Measurements from ENCODE around the gene FAM228A. TPM values are rescaled to one million over a fixed set of nuclear protein-coding genes. Genes with fewer than 3 reads are reported as not detected.
"Not testable (repeated sequence)": the region's sequence is repeated elsewhere in the genome, so short reads cannot be mapped to it uniquely, and the experiment has no call there.

The FAM228A gene
- polyA plus RNA-seq (2013, experiment 1 of 2; ENCODE audit: insufficient read length), result 0.13 TPM
- polyA plus RNA-seq (2013, experiment 2 of 2; ENCODE audit: insufficient read length), result 0.40 TPM

DNA sequence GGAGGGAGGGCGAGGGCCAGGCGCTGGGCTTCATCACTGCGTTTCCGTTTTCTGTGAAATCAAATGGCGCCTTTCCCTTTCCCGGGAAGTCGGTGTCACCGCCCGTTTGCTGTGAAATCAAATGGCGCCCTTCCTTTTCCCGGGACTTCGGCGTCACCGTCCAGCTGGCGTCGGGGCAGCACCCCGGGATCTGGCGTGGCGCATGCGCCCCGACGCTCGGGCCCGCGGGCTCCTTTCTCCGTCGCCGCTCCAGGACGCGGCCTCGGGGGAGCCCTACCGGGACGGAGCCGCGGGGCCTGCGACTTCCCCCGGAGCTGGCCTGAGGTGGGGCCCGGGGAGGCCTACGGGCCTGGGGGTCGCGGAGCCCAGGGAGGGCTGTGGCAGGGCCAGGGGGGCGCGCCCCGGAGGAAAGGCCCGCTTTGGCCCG lies at the start of gene FAM228A:
Gene FAM228A, plus strand, starts transcription at position 203 of the 427 bp plus-strand sequence. CDS start 428 bp downstream, outside the sequence.
- no peak for DNase-seq

DNA sequence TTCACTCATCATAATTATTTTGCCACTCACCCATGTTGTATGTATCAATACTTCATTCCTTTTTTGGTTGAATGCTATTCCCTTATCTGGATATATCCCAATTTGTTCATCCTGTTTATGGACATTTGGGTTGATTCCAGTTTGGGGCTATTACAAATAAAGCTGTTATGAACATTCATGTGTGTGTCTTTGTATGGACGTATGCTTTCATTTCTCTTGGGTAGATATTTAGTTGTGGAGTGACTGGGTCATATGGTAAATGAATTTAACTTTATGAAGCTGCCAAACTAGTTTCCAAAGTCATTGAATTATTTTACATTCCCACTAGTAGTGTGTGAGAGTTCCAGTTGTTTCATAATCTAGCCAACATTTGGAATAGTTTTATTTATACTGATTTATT lies 48.9 kb upstream of the FAM228A start:
- no peak for DNase-seq

GRCh38 chr2:24132543-24132942 lies 42.3 kb upstream of the FAM228A start:
- no peak for DNase-seq

DNA sequence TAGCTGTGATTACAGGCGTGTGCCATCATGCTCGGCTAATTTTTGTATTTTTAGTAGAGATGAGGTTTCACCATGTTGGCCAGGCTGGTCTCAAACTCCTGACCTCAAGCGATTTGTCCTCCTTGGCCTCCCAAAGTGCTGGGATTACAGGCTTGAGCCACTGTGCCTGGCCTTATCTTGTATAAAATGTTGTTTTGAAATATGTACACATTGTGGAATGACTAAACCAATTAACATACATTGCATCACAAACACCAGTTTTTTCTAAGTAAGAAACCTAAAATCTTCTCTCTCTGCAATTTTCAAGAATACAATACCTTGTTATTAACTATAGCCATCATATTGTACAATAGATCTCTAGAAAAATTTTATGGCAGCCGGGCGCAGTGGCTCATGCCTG lies 34.5 kb upstream of the FAM228A start:
- not testable (repeated sequence) for DNase-seq

DNA sequence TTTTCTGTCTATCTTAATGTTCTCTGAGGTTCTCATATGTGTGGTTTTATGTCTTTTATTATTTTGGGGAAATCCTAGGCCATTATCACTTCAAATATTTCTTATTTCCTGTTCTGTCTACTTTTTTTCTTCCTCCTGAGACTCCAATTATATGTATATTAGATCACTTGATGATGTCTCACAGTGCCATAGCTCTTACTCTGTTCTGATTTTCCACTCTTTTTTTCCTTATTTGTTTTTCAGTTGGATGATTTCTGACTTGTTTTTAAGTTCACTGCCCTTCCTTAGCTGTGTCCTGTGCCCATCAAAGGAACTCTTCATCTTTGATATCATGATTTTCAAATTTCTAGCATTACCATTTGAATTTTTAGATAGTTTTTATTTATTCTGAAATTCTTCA lies 27.5 kb upstream of the FAM228A start:
- DNase-seq, result no peak

GRCh38 chr2:24152413-24153197 lies 22.2 kb upstream of the FAM228A start:
- DNase-seq, result no peak

DNA sequence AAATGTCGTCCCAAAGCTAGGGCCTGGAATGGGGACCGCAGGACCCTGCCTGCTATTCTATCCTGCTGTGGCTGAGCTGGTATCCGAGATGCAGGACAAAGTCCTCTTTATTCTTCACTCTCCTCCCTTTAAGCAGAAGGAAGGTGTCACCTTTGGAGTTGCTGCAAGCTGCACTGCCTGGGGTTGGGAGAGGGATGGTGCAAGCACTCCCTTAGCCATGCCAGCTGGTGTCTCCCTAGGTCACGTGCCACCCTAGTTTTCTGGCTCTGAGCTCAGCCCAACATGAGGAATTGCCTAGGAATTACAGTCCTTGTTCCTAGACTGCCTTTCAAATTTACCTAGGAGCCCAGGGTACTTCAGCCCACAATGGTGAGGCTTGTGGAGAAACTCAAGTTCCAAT lies 21.4 kb upstream of the FAM228A start:
- DNase-seq, result no peak

- no peak for DNase-seq
Observed at GRCh38 chr2:24158131-24158530, 16.7 kb upstream of the FAM228A start.

DNA sequence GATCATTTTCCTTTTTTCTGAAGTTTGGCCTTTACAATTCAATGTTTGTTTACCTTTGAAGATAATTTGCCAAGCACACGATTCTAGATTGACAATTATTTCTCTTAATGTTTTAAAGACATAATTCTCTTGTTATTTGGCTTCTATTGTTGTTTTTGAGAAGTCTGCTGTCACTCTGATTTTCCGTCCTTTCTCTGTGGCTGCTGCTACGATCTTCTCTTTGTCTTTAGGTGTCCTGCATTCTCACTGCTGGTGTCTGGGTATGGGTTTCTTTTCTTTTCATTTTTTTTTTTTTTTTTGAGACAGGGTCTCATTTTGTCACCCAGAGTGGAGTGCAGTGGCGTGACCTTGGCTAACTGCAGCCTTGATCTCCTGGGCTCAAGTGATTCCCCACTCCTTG lies 15.1 kb upstream of the FAM228A start:
- no peak for DNase-seq

- no peak for DNase-seq
Observed at GRCh38 chr2:24160761-24161160, 14.1 kb upstream of the FAM228A start.

DNA sequence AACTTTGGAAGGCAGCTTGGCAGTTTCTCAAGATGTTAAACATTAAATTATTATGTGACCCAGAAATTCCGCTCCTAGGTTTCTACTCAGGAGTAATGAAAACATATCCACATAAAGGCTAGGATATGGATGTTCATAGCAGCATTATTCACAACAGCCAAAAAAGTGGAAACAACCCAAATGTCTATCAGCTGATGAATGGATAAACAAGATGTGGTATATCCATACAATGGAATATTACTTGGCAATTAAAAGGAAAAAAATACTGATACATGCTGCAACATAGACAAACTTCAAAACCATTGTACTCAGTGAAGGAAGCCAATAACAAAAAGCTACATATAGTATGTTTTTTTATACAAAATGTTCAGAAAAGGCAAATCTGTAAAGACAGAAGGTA lies 12.4 kb upstream of the FAM228A start:
- DNase-seq, result no peak

GRCh38 chr2:24163186-24163585 lies 11.7 kb upstream of the FAM228A start:
- no peak for DNase-seq

GRCh38 chr2:24163601-24164000 lies 11.3 kb upstream of the FAM228A start:
- DNase-seq, result no peak

- no peak for DNase-seq
Observed at GRCh38 chr2:24164416-24164973, 10.4 kb upstream of the FAM228A start.

GRCh38 chr2:24169023-24169422 lies 5.8 kb upstream of the FAM228A start:
- DNase-seq, result no peak

GRCh38 chr2:24175631-24176187 lies 856 bp downstream of the FAM228A start:
- DNase-seq, result no peak

- DNase-seq, result no peak
Observed at GRCh38 chr2:24176326-24176725, 1.5 kb downstream of the FAM228A start.

GRCh38 chr2:24179683-24180082 lies 4.8 kb downstream of the FAM228A start:
- DNase-seq, result no peak

GRCh38 chr2:24181849-24182248 lies 7.0 kb downstream of the FAM228A start:
- no peak for DNase-seq

DNA sequence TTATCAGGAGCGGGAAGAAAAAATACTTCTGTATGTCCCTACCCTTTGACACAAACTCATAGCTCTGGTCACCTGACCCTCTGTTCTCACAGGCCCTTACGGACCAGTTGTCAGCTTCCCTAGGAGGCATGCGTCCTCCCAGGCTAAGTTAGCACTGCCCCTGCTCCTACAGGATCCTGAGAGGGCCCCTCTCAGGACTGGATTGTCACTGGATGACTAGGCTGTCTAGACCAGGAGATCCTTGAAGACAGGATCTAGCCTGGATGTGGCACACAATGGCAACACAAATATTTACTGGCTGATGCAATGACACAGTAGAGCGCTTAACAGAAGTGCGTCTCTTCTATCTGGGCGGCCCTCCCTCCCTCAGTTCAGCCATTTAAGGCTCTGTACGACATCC lies 7.7 kb downstream of the FAM228A start:
- DNase-seq, result no peak

- DNase-seq, result no peak
Observed at GRCh38 chr2:24183366-24184069, 8.7 kb downstream of the FAM228A start.

DNA sequence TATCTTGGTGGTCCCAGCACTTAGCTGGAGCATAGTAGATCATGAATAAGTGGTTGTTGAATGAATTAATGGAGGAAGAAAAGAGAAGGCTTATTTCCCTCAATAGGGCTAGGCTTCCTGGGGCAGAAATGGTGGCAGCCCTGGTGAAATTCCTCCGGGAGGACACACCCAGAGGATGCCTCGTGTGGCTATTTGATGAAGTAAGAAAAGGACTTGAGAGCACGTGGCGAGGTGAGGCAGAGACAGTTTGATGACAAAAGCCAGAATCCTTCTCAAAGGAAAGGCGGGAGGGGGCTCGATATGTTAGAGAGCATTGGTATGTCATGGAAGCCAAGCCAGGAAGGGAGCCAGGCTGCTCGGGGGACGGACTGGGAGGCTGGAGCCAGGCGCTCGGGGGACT lies 14.7 kb downstream of the FAM228A start:
- no peak for DNase-seq

DNA sequence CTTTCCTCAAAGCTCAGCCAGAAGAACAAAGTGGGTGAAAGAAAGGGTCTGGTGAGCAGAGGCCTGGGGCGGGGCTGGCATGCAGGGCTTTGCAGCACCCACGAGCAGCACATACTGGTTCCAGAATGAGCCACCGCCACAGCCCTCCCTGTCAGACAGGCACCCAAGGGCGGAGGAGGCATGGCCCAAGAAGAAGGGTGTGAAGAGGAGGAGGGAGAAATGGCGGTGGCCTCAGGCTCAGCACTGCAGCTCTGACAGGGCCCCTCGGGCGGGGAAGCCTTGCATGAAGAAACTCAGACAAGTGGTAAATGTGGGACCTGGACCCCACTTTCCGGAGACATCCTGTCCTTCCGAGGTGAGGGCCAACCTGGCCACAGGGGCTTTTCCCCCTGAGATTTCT lies 15.7 kb downstream of the FAM228A start:
- DNase-seq, result no peak
